ENCODE measurements around the gene LRRIQ4. TPM values are rescaled to one million over a fixed set of nuclear protein-coding genes. Genes with fewer than 3 reads are reported as not detected.

Gene LRRIQ4
- total and polyA plus RNA-seq, 2 experiments from 2014 or later = not detected

DNA sequence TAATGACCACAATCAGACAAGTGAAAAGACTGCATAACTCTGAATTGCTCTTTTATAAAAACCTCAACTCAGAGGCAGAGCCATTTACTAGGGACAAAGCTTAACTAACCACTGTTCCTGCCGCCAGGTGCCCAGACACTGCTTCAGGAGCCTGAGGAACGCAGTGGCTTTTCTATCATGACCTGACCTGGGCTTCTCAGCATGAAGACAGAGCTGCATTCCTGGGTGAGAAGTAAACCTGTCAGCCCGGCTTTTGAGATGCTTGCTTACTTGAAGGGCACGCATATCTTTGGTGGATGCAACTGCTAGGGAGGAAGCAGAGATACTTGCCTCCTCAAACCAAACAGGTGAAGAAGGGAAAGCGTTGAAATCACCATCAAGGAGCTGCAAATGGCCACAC lies 49.2 kb downstream of the LRRIQ4 start:
- Histone ChIP-seq H3K9me3 (ENCODE audit: low read depth) (no peaks in the 10 kb centered on the region), H3K9ac (no peak overlapping the region), H3K27me3 (replicated peaks; ENCODE audit: insufficient read depth) (no peaks in the 10 kb centered on the region), H3K36me3 (ENCODE audit: low read depth) (no peaks in the 10 kb centered on the region), H3K9me2 (ENCODE audit: insufficient read depth) (no peaks in the 10 kb centered on the region), H2AFZ (no peak overlapping the region), H3K4me1 (ENCODE audit: insufficient read depth) (no peaks in the 10 kb centered on the region), H3K4me2 (ENCODE audit: unreplicated experiment) (no peak overlapping the region), H3F3A (ENCODE audit: insufficient read depth) (no peaks in the 10 kb centered on the region), H3K27ac (no peak overlapping the region), H4K20me1 (ENCODE audit: insufficient read depth) (no peaks in the 10 kb centered on the region), H3K79me2 (ENCODE audit: insufficient read depth) (no peaks in the 10 kb centered on the region), H3K4me3 (no peak overlapping the region)
- 79 to 81% methylated on average over 5 of the region's 5 CpGs for WGBS, 2 experiments (ENCODE audit: low coverage in 1 of 2, low lambda C conversion rate in 2 of 2, missing lambda C conversion rate in 2 of 2)
- in situ Hi-C loops (cut with MboI) = no loop called here
- TF ChIP-seq EZH2 (IDR thresholded peaks at IDR 0.05; ENCODE audit: insufficient read depth, poor library complexity, severe bottlenecking) (no peak), EZH2phosphoT487 (IDR thresholded peaks at IDR 0.05; ENCODE audit: insufficient read depth, low read depth) (no peak)
- no peak for DNase-seq

DNA sequence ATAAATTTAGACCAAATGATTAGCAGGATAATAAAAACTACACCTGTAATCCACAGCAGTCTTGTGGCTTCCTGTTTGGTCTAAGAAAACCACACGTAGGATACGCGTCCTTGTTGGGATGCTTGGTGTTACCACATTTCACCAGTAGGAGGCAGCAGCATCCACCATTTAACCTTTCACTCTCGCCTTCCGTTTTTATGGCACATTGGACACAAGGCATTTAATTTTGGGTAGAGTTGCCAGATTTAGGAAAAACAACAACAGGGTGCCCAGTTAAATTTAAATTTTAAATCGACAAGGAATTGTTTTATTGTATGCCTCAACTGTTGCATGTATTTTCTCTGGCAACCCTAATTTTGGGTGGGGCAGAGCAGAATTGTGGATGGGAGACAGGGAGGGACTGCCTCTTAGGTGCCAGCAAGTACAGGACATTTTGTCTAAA lies 50.8 kb downstream of the LRRIQ4 start:
- DNase-seq = peak; percentile 73
- no peaks in the 10 kb centered on the region for H3K36me3 ChIP-seq (ENCODE audit: low read depth)
- no peaks in the 10 kb centered on the region for H3K9me3 ChIP-seq (ENCODE audit: low read depth)
- no peak overlapping the region for H3K27ac ChIP-seq
- H3K9me2 ChIP-seq (ENCODE audit: insufficient read depth) = no peaks in the 10 kb centered on the region
- H3K9ac ChIP-seq = no peak overlapping the region
- H4K20me1 ChIP-seq (ENCODE audit: insufficient read depth) = no peaks in the 10 kb centered on the region
- WGBS, 2 experiments (ENCODE audit: low coverage in 1 of 2, low lambda C conversion rate in 2 of 2, missing lambda C conversion rate in 2 of 2) = 1 to 3% methylated on average over 6 of the region's 6 CpGs
- no peak overlapping the region for H3K4me3 ChIP-seq
- no peaks in the 10 kb centered on the region for H3K27me3 ChIP-seq (replicated peaks; ENCODE audit: insufficient read depth)
- H3K79me2 ChIP-seq (ENCODE audit: insufficient read depth) = no peaks in the 10 kb centered on the region
- no peak overlapping the region for H3K4me2 ChIP-seq (ENCODE audit: unreplicated experiment)
- no peak for TF ChIP-seq EZH2 (IDR thresholded peaks at IDR 0.05; ENCODE audit: insufficient read depth, poor library complexity, severe bottlenecking)
- TF ChIP-seq EZH2phosphoT487 (IDR thresholded peaks at IDR 0.05; ENCODE audit: insufficient read depth, low read depth) = no peak
- no peaks in the 10 kb centered on the region for H3K4me1 ChIP-seq (ENCODE audit: insufficient read depth)
- no peaks in the 10 kb centered on the region for H3F3A ChIP-seq (ENCODE audit: insufficient read depth)
- 0 out of 2 replicates have a peak overlapping the region, but pooled peaks have one; percentile 34 for H2AFZ ChIP-seq
- in situ Hi-C loops (cut with MboI) = no loop called here

DNA sequence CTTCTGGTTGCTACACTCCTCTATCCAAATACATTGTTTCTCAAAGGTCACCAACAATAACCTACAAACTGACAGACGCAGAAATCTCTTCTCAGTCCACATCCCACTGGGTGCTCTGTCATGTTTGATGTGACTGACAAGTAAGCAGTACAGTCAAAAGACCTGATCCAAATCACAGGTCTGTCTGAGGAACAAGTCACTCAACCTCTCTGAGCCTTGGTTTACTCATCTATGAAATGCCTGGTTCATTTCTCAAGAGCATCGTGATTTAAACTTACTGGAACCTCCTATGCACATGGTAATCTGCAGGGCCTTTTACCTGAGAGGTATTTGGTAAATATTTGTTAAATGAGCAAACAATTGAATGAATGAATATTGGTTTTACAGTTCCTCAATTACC lies 51.6 kb downstream of the LRRIQ4 start:
- no peaks in the 10 kb centered on the region for H3K4me1 ChIP-seq (ENCODE audit: insufficient read depth)
- no peak overlapping the region for H3K9ac ChIP-seq
- TF ChIP-seq EZH2 (IDR thresholded peaks at IDR 0.05; ENCODE audit: insufficient read depth, poor library complexity, severe bottlenecking) = no peak
- no peak for TF ChIP-seq EZH2phosphoT487 (IDR thresholded peaks at IDR 0.05; ENCODE audit: insufficient read depth, low read depth)
- H3K9me2 ChIP-seq (ENCODE audit: insufficient read depth) = no peaks in the 10 kb centered on the region
- in situ Hi-C loops (cut with MboI) = no loop called here
- WGBS, 2 experiments (ENCODE audit: low coverage in 1 of 2, low lambda C conversion rate in 2 of 2, missing lambda C conversion rate in 2 of 2) = 81 to 88% methylated on average over 2 of the region's 2 CpGs
- no peak overlapping the region for H2AFZ ChIP-seq
- H4K20me1 ChIP-seq (ENCODE audit: insufficient read depth) = no peaks in the 10 kb centered on the region
- H3F3A ChIP-seq (ENCODE audit: insufficient read depth) = no peaks in the 10 kb centered on the region
- no peak for DNase-seq
- H3K79me2 ChIP-seq (ENCODE audit: insufficient read depth) = no peaks in the 10 kb centered on the region
- H3K4me2 ChIP-seq (ENCODE audit: unreplicated experiment) = no peak overlapping the region
- H3K27ac ChIP-seq = no peak overlapping the region
- no peaks in the 10 kb centered on the region for H3K36me3 ChIP-seq (ENCODE audit: low read depth)
- H3K27me3 ChIP-seq (replicated peaks; ENCODE audit: insufficient read depth) = no peaks in the 10 kb centered on the region
- no peak overlapping the region for H3K4me3 ChIP-seq
- no peaks in the 10 kb centered on the region for H3K9me3 ChIP-seq (ENCODE audit: low read depth)

DNA sequence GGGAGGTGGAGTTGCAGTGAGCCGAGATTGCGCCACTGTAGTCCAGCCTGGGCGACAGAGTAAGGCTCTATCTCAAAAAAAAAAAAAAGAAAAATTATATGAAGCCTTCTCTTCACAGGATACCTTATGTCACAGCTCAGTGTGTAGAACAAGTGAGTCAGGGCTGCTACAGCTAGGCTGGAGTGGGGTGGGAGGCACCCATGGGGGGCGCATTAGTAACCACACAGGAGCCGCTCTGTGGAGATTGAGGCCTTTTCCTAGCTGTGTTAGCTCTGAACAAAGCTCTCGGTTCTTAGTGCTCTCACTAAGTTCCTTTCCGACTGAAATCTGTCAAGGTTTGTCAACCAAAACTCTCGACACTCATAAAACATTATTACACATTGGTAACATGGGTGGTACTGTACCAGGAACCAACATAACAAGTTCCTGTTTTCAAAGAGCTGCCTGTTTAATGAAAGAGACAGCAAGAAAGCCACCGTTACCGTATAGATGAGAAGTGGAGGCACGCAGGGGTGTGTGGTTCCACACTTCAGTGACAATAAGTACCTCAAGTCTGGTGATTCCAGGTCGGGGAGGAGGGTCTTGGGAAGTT lies 52.6 kb downstream of the LRRIQ4 start:
- H3K79me2 ChIP-seq (ENCODE audit: insufficient read depth) = no peaks in the 10 kb centered on the region

More for the DNA sequence above, 52.6 kb downstream of the LRRIQ4 start:
- Histone ChIP-seq H4K20me1 (ENCODE audit: insufficient read depth) (no peaks in the 10 kb centered on the region), H3F3A (ENCODE audit: insufficient read depth) (no peaks in the 10 kb centered on the region), H3K9me3 (ENCODE audit: low read depth) (no peaks in the 10 kb centered on the region), H3K4me1 (ENCODE audit: insufficient read depth) (no peaks in the 10 kb centered on the region), H3K9ac (no peak overlapping the region), H3K27me3 (replicated peaks; ENCODE audit: insufficient read depth) (no peaks in the 10 kb centered on the region), H3K4me2 (ENCODE audit: unreplicated experiment) (no peak overlapping the region), H3K9me2 (ENCODE audit: insufficient read depth) (no peaks in the 10 kb centered on the region), H3K36me3 (ENCODE audit: low read depth) (no peaks in the 10 kb centered on the region), H2AFZ (no peak overlapping the region), H3K4me3 (no peak overlapping the region), H3K27ac (no peak overlapping the region)
- in situ Hi-C loops (cut with MboI) = no loop called here
- 68 to 71% methylated on average over 12 of the region's 12 CpGs for WGBS, 2 experiments (ENCODE audit: low coverage in 1 of 2, low lambda C conversion rate in 2 of 2, missing lambda C conversion rate in 2 of 2)
- DNase-seq = no peak
- TF ChIP-seq EZH2 (IDR thresholded peaks at IDR 0.05; ENCODE audit: insufficient read depth, poor library complexity, severe bottlenecking) = no peak
- TF ChIP-seq EZH2phosphoT487 (IDR thresholded peaks at IDR 0.05; ENCODE audit: insufficient read depth, low read depth) = no peak
